Measurements from ENCODE around the gene SLC43A2. TPM values are rescaled to one million over a fixed set of nuclear protein-coding genes. Genes with fewer than 3 reads are reported as not detected.
"Not testable (repeated sequence)": the region's sequence is repeated elsewhere in the genome, so short reads cannot be mapped to it uniquely, and the experiment has no call there.

The SLC43A2 gene
- total RNA-seq, 2 experiments from 2014 or later = 5.2 to 6.1 TPM

DNA sequence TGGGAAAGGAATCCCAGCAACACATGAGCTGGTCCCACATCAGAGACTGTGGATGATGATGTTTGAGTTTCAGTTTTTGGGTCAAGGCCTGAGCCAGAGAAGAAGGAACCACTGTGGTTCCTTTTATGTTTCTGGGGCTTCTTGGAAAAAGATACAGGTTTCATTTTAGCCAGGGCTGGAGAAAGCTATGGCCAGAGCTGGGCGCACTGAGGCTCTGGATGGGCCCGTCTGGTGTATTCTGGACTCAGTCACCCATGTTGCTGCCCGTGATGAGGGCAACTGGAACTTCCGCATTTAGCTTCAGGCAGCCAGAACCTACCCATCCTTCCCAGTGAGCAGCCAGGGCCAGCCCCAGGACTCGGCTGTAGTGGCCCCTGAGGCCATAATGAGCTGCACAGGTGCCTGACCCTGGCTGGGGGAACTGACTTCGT, 51.0 kb downstream of the SLC43A2 start:
- POLR2A ChIA-PET = no interaction called here
- CTCF ChIA-PET = interaction anchor here (12.0 kb wide), 1 partner anchor 52 kb away, joined by 165 read pairs; the partner anchor contains the start of gene SLC43A2

DNA sequence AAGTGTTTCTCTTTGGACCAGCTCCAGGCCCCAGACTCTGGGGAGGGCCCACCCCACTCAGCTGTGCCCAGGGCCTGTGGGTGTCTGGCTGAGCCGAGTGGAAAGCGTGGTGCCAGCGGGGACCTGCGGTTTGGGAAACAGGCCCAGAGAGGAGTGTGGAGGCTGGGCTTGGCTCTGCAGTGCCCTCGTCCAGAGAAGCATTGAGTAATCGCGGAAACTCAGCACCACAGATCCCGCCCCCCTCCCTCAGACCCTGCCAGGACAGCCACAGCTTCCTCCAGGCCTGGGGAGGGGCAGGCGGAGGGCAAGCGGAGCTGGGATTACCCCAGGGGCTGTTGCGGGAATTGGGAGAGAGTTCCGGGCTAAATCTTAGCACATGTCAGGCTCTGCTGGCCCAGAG, 51.5 kb downstream of the SLC43A2 start:
- POLR2A ChIA-PET = interaction anchor here (0.7 kb wide), 1 partner anchor 72 kb away, joined by 5 read pairs; no protein-coding TSS in a partner anchor
- CTCF ChIA-PET = interaction anchor here (0.7 to 12.0 kb wide), 3 partner anchors 52 to 73 kb away, joined by 3 to 165 read pairs (median 3); partner anchors contain the start of gene SLC43A2

DNA sequence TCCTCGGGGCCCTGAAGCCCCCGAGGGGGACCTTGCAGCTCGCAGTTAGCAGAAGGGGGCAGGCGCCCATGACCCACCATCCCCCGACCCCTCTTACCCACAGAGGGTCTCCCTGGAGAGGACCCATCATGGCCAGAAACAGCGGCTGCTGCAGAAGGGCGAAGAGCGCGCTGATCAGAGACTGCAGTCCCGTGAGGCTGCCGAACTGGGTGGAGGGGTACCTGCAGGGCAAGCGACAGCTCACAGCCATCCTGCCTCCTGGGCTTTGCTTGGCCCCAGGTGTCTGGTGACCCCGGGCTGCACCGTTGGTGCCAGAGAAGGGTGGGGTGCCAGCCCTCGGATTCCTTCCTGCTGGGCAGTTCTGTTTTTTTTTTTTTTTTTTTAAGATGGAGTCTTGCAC, 52.1 kb downstream of the SLC43A2 start:
- CTCF ChIA-PET = interaction anchor here (0.7 to 12.0 kb wide), 3 partner anchors 53 to 74 kb away, joined by 3 to 165 read pairs (median 3); partner anchors contain the start of gene SLC43A2
- POLR2A ChIA-PET = interaction anchor here (0.6 to 0.7 kb wide), 2 partner anchors 73 to 107 kb away, joined by 5 to 6 read pairs; no protein-coding TSS in a partner anchor

DNA sequence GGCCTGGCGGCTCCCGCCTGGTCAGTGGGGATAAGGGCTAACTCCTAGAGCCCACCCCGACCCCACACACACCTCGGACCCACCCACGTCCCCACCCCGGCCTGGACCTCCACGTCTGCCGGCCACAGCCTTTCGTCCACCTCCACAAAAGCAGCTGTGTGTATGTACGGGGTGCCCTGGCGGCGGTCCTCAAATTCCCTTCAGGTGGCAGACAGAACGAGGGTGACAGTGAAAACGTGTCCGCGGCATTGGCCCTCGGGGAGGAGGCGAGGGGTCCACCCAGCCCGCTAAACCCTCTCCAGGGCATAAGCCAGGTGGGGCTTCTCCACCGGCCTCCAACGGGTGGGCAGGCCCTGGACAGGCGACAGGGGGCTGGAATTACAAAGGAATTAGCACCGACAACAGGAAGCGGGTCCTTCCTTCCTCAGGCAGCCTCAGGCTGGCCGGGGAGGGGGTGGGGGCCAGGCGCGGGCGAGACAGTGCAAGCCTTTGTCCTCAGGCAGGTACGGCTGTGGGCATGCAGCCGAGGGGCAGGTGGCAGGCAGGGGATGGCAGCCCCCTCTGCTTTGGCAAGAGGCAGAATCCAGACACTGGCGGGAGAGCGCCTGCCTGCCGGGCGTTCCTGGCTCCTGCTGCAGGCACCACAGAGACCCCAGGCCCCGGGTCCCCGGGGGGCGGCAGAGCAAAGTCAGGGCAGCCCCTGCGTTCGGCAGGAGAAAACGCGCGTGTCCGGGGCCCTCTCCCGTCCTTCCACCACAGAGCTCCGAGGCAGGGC, 53.8 kb downstream of the SLC43A2 start:
- ChIA-PET POLR2A (interaction anchor here (1.5 kb wide), 1 partner anchor 55 kb away, joined by 16 read pairs; no protein-coding TSS in a partner anchor), CTCF (interaction anchor here (0.6 to 12.0 kb wide), 12 partner anchors 11 to 142 kb away, joined by 3 to 165 read pairs (median 4); partner anchors contain the start of genes INPP5K, PITPNA and SLC43A2)

DNA sequence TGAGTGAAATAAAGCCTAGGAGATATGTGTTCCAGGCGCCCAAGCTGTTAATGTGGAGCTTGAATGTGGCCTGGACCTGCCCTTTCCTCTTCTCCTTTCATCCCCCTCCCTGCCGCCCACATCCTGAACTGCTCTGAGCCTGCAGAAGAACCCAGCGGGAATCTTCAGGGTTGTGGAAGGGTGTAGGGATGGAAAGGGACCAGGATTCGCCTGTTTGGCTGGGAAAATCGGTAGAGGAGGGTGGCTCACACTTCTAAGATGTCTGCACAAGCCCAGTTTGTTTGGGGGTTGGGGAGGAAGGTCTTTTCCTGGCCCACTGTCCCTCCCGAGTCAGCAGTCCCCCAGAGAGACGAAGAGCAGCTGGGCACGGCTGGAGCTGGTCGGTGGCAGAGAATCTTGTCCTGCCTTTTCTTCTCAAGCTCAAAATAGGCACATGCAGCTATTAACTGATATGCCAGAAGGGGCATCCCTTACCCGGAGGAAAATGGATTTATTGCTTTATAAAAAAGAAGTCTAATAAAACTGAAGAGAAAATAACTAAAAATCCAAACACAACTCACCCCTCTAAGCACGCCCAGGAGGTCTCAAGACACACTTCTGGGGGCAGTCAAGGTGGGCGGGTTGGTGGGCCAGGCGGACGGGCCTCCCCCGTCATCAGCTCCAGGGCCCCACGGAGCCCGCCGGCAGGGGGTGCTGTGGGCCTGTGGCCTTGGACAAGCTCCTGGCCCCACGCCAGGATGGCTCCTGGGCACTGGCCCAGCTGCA, 54.5 kb downstream of the SLC43A2 start:
- ChIA-PET POLR2A (interaction anchor here (1.5 kb wide), 1 partner anchor 56 kb away, joined by 16 read pairs; no protein-coding TSS in a partner anchor), CTCF (interaction anchor here (0.6 to 12.0 kb wide), 14 partner anchors 10 to 443 kb away, joined by 3 to 165 read pairs (median 4); partner anchors contain the start of genes INPP5K, PITPNA and SLC43A2)

DNA sequence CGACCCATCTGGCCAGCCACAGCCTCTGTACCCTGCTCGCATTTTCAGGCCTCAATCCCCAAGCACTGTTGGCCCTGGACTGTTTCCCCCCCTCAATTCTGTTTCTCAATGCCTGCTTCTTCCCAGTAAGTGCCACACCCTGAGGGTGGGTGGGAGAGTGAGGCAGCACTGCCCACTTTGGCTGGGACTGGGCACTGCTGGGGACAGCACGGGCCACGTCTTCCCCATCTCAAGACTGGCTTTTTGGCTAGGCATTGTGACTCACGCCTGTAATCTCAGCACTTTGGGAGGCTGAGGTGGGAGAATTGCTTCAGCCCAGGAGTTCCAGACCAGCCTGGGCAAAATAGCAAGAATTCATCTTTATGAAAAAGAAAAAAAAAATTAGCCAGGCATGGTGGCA, 56.0 kb downstream of the SLC43A2 start:
- POLR2A ChIA-PET = not testable (repeated sequence)
- CTCF ChIA-PET = interaction anchor here (0.7 to 12.0 kb wide), 3 partner anchors 35 to 296 kb away, joined by 3 to 165 read pairs (median 15); partner anchors contain the start of gene SLC43A2

DNA sequence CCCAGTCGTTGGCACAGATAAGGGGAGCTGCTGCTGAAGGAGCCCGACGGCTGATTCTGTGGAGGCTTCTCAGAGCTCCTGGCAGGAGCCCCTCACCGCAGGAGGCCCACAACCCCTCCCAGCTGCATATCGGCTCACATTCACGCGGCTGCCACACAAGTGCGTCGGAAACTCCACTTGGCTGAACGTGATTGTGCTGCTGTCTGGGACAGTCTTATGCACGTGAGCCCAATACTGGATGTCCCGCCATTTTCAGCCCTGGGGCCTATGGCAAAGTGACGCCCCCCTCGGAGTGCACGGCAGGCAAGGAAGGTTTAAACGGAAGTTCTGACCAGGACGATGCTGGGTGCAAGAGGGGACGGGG, 57.3 kb downstream of the SLC43A2 start:
- CTCF ChIA-PET = interaction anchor here (12.0 kb wide), 1 partner anchor 58 kb away, joined by 165 read pairs; the partner anchor contains the start of gene SLC43A2

DNA sequence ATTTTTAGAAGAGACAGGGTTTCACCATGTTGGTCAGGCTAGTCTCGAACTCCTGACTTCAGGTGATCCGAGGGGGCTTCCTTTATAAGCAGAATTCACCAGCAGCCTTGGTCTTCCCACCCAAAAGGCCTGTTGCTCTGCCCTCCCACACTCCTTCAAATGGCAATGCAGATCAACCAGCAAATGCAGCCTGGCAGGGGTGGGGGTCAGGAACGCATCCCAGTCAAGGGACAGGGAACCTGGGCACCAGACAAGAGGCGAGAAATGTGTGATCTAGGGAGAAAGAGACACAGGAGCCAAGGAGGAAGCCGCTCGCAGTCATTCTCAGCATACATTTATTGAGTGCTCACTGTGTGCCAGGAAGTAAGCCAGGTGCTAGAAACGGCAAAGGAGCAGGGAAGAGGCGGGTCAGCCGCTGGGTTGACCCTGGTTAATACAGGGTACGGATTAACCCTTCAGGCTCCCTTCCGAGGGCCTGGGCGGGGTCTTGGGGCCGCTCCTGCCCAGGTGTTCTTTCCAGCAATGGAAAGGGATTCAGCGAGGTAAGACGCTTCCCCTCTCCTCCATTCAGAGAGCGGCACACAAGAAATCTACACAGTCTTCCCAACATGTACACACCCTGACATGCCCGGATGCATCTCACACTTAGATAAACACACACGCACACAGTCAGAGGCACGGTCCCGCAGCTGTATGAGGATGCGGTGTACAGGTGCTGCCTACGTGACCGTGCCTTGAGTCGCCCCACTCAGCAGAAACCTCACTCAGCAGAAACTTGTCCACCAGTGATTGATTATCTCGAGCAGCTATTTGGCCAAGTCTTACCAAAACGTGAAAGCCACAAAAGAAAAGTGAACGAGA, 59.5 kb downstream of the SLC43A2 start:
- ChIA-PET POLR2A (no interaction called here), CTCF (interaction anchor here (0.6 to 12.0 kb wide), 3 partner anchors 60 to 287 kb away, joined by 3 to 165 read pairs (median 8); partner anchors contain the start of gene SLC43A2)

More for the DNA sequence above, 57.3 kb downstream of the SLC43A2 start:
- POLR2A ChIA-PET = no interaction called here

DNA sequence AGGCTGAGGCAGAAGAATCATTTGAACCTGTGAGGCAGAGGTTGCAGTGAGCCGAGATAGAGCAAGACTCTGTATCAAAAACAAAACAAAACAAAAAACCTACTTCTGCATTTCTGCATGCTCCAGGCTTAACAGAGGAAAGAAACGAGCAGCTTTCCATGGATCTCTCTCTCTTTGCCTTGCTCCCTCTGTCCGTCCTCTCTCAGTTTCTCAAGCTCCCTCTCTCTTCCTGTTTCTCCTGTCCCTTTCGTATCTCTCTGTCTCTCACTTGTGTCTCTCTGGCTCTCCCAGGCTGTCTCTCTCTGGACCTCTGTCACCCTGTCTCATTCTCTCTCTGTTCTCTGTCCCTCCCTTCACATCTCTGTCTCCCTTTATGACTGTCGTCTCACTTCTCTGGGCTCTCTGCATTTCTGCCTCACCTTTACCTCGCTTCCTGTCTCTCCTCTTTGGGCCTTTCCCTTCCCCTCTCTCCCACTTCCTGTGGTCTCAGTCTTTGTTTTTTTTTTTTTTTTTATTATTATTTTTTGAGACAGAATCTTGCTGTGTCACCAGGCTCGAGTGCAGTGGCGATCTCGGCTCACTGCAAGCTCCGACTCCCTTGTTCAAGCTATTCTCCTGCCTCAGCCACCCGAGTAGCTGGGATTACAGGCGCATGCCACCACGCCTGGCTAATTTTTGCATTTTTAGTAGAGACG, 62.0 kb downstream of the SLC43A2 start:
- ChIA-PET POLR2A (interaction anchor here (0.7 kb wide), 2 partner anchors 112 to 118 kb away, joined by 4 to 5 read pairs; no protein-coding TSS in a partner anchor), CTCF (interaction anchor here (0.7 to 1.0 kb wide), 3 partner anchors 83 to 264 kb away, joined by 3 to 4 read pairs (median 3); partner anchors contain the start of genes RILP and RPA1)

DNA sequence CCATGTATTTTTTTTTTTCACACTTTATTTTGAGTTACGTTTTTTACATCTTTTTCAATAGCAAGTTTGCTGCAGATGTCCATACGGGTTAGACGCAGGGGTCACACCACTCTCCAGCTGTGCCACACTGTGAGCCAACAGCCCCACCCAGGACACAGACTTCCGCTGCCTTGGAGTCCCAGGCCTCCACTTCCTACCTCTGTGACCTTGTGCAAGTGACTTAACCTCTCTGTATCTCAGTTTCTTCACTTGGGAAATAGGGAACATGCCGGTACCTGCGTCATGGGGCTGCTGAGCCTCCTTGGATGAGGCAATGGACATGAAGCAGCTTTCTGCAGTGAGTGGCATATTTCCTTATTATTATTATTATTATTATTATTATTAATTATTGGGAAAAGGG, 62.8 kb downstream of the SLC43A2 start:
- ChIA-PET POLR2A (no interaction called here), CTCF (interaction anchor here (0.7 to 1.0 kb wide), 2 partner anchors 84 to 264 kb away, joined by 3 read pairs; partner anchors contain the start of genes RILP and RPA1)

DNA sequence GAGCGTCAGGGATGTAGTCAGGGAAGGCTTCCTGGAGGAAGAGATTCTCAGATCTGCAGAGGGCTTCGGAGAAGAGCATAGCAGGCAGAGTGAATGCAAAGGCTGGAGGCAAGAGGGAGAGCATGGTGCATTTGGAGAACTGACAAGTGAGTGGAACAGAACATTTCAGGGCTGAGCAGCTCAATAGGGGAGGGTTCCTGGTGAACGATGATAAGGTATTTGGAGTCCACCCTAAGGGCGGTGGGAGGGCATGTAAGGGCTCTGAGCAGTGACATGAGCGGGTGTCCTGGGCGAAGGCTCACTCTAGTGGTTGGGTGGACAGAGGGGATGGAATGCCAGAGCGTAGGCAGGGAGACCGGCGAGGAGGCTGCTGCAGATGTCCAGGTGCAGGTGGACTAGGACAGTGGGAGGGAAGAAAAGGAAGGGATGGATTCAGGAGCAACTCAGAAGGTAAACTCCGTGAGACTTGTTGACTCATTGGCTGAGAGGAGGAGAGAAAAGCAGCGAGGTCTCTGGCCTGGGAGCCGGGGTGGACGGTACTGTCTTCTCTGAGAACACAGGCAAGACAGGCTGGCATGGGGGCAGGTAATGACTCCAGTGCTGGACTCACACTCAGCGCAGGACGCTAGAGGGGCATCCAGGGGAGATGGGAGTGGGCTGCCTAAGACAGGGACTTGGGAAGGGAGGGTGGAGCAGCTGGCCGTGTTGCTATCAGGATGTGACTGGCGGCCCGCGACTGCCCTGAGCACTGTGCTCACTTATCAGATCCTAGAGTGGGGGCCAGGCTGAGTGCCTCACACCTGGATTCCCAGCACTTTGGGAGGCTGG, 64.6 kb downstream of the SLC43A2 start:
- POLR2A ChIA-PET = no interaction called here
- CTCF ChIA-PET = interaction anchor here (0.9 to 1.4 kb wide), 2 partner anchors 10 to 66 kb away, joined by 3 to 4 read pairs; no protein-coding TSS in a partner anchor

DNA sequence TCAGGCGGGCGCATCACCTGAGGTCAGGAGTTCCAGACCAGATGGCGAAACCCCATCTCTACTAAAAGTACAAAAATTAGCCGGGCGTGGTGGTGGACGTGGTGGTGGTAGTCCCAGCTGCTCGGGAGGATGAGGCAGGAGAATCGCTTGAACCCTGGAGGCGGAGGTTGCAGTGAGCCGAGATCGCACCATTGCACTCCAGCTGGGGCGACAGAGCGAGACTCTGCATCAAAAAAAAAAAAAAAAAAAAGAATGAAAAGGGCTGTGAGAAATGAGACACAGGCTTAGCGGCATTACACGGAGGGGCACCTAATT, 65.2 kb downstream of the SLC43A2 start:
- CTCF ChIA-PET = interaction anchor here (1.5 kb wide), 1 partner anchor 66 kb away, joined by 4 read pairs; no protein-coding TSS in a partner anchor
- POLR2A ChIA-PET = not testable (repeated sequence)

DNA sequence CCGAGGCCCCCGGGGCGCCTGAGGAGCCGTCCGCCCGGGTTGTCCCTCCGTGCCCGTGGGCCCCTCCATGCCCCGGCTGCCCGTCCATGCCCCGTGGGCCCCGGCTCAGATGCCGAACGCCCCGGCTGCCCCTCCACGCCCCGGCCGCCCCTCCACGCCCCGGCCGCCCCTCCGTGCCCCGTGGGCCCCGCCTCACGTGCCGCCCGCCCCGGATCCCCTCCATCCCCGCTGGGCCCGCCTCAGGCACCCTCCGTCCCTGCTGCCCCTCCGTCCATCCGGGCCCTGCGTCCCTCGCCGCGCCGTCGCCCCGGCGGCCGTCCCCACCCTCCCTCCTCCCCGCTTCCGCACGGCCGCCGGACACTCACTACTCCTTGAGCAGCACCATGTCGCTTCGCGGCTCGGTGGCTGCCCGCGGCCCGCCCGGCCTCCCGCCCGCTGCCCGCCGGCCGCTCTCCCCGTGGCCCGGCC, 66.4 kb downstream of the SLC43A2 start:
- ChIA-PET CTCF (interaction anchor here (0.6 to 1.8 kb wide), 3 partner anchors 12 to 87 kb away, joined by 4 to 7 read pairs (median 4); partner anchors contain the start of gene RILP), POLR2A (interaction anchor here (0.6 to 1.2 kb wide), 4 partner anchors 34 to 162 kb away, joined by 4 to 7 read pairs (median 6); partner anchors contain the start of gene YWHAE)

DNA sequence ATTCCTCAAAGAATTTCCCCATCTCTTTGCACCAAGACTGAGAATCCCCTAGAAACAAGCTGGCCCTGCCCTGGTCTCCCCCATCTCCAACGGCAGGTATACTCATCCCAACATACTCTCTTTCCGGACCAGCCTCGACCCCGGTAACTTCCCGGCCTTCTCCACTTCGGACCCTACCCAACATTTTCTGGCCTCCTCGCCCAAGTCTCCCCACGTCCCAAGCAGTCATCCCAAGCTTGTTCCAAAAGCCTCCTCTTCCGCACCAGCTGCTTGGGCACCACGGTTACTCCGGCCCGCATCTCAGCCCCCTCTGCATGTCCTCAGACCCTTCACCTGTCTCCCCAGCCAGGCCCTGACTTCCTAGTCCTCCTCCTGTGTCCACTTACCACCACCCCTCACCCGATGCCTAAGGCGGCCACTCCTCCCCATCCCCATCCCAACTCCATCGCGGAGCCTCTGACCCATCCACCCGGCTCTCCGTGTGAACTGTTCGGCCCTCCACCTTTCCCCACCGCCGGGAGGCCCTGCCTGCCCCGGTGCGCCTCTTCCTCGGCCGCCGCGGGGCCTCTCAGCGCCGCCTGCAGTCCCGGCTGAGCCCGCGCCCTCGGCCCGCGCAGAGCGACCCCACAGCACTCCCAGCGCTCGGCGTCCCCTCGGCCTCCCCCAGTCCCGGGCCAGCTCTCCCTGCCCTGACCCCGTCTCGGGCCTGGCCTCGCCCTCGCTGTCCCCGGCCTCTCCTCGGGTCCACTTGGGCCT, 67.0 kb downstream of the SLC43A2 start:
- CTCF ChIA-PET = interaction anchor here (0.8 to 1.8 kb wide), 5 partner anchors 13 to 88 kb away, joined by 3 to 10 read pairs (median 3); partner anchors contain the start of gene RILP
- POLR2A ChIA-PET = interaction anchor here (0.5 to 1.1 kb wide), 2 partner anchors 27 to 46 kb away, joined by 3 to 5 read pairs; no protein-coding TSS in a partner anchor

DNA sequence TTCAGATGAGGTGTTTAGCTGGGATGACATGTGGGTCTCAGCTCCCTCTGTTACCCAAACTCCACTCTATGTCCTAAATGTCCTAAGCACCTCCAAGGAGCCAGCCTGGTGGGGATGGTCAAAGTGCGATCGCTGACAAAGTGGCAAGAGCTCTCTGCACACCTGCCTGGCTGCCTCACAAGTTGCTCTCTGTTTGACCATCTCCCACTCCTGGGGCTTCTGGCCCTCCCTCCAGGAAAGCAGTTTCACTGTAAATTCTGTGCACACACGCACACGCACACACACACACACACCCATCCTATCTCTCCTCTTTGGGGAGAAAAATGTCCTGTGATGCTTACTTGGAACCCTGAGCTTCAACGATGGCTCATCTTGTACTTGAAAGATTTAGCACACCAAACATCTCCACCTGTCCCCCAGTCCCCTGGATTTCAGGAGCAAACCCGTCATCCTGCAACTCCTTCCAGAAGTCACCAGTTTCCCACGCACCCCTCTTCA, 67.7 kb downstream of the SLC43A2 start:
- CTCF ChIA-PET = interaction anchor here (0.8 to 1.8 kb wide), 5 partner anchors 12 to 89 kb away, joined by 3 to 10 read pairs (median 3); partner anchors contain the start of gene RILP
- POLR2A ChIA-PET = interaction anchor here (1.1 kb wide), 1 partner anchor 46 kb away, joined by 5 read pairs; no protein-coding TSS in a partner anchor
